Thyroid gland (tissue), 4 donors: Measurements from ENCODE around the gene FDXR. TPM values are rescaled to one million over a fixed set of nuclear protein-coding genes. Genes with fewer than 3 reads are reported as not detected.
"Not testable (repeated sequence)": the region's sequence is repeated elsewhere in the genome, so short reads cannot be mapped to it uniquely, and the experiment has no call there.

ENCODE experiments used
- DNase-seq, 2 donors: peaks; one replicate each; pipeline ENCODE4 v3.0.0-alpha.2; 2019
- H3K27ac ChIP-seq, 3 donors: fragments of 200-600 bp; sonication (generic); 1 replicate in 2 of 3; 2 replicates in 1 of 3; pipeline ENCODE4 v1.5.1; 2016 to 2019; ENCODE audit warnings: mild to moderate bottlenecking in 1 of 3, moderate library complexity in 1 of 3
- H3K27me3 ChIP-seq: fragments of 200-600 bp; sonication (generic); one replicate; pipeline ENCODE4 v1.5.1; 2019
- H3K36me3 ChIP-seq, 2 donors: fragments of 200-600 bp; sonication (generic); one replicate each; pipeline ENCODE4 v1.5.1; 2016 to 2019
- H3K4me1 ChIP-seq, 2 donors: fragments of 200-600 bp; sonication (generic); one replicate each; pipeline ENCODE4 v1.5.1; 2017 to 2019
- H3K4me3 ChIP-seq, 3 donors: fragments of 200-600 bp; sonication (generic); replicated peaks in 1 of 3; 1 replicate in 2 of 3; 2 replicates in 1 of 3; pipeline ENCODE4 v1.5.1; 2016; ENCODE audit warnings: mild to moderate bottlenecking in 1 of 3
- H3K9me3 ChIP-seq: fragments of 200-600 bp; sonication (generic); one replicate; pipeline ENCODE4 v1.5.1; 2017
- POLR2A ChIP-seq, 2 donors: fragments of 450-650 bp; IDR thresholded peaks; one replicate each; pipeline ENCODE4 v1.6.1; 2017; ENCODE audit warnings: antibody characterized with exemption in 2 of 2, mild to moderate bottlenecking in 2 of 2, moderate library complexity in 1 of 2
- WGBS, 2 donors: methylation state at CpG; one replicate each; pipeline ENCODE4 v1.1.5; 2017; 5-methylcytosine and 5-hydroxymethylcytosine counted together
- intact Hi-C: fragments of 100-400 bp; cut with DNase I; formaldehyde crosslinking; loops from one replicate; pipeline ENCODE4 v1.15.1; 2023
- total RNA-seq, 4 donors: library from RNA; depleted of rRNA; stranded (reverse); fragments of >200 nt; gene quantifications; one replicate each; pipeline ENCODE4 v1.2.3, GENCODE V29; 2016
- TF ChIP-seq, protein P1 (sequence below), 6 experiments: fragments of 200-600 bp in 3 of 6; fragments of 450-650 bp in 3 of 6; sonication (generic) in 3 of 6; IDR thresholded peaks; one replicate each; pipeline ENCODE4 v1.5.1; 2016 to 2019; ENCODE audit warnings: antibody characterized with exemption in 6 of 6, mild to moderate bottlenecking in 2 of 6, inconsistent platforms in 1 of 6, moderate library complexity in 1 of 6

Gene FDXR
- total RNA-seq, 4 donors from 2014 or later: 5.9 to 18.6 (median 10.2) TPM

DNA sequence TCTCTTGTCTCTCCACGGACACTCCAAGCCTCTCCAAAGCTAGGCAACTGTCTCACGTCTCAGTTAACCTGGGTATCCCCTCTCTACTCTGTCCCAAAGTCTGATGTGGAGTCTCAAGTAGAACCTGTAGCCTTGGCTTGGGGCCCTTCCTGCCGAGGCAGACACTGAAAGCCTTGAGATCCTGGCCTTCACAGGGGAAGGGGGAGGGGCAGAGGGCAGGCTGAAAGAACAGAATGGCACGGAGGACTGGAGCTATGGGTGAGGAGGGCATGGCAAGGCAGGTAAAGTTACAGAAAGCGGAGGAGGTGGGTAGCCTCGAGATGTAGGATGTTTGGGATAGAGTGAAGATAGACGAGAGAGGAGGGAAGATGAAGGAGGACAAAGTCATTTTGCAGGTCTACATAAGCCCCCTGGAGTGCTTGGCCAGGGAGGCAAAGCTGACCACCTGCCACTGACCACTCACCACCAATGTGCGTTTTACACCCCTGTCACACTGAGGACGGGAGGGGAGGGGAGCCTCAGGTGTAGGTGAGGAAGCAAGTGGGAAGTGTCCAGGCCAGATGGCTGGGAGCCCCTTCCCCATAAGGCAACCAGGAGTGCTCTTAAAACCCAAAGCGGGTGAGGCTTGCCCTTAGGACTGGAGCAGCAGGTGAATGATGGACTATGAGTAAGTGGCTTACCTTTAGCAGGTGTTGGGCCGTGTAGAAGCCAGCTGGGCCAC lies 1.3 kb downstream of the FDXR start:
- 87 to 88% methylated on average over 11 of the region's 11 CpGs for WGBS, 2 donors
- DNase-seq: no peak
- no peaks in the 10 kb centered on the region for H3K9me3 ChIP-seq
- no peak overlapping the region for H3K27ac ChIP-seq
- H3K27me3 ChIP-seq: no peaks in the 10 kb centered on the region
- TF ChIP-seq, protein P1, sequence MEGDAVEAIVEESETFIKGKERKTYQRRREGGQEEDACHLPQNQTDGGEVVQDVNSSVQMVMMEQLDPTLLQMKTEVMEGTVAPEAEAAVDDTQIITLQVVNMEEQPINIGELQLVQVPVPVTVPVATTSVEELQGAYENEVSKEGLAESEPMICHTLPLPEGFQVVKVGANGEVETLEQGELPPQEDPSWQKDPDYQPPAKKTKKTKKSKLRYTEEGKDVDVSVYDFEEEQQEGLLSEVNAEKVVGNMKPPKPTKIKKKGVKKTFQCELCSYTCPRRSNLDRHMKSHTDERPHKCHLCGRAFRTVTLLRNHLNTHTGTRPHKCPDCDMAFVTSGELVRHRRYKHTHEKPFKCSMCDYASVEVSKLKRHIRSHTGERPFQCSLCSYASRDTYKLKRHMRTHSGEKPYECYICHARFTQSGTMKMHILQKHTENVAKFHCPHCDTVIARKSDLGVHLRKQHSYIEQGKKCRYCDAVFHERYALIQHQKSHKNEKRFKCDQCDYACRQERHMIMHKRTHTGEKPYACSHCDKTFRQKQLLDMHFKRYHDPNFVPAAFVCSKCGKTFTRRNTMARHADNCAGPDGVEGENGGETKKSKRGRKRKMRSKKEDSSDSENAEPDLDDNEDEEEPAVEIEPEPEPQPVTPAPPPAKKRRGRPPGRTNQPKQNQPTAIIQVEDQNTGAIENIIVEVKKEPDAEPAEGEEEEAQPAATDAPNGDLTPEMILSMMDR (IDR thresholded peaks at IDR 0.05): no peak
- TF ChIP-seq POLR2A (IDR thresholded peaks at IDR 0.05): no peak
- H3K4me1 ChIP-seq: peaks cover 7 to 20% of the 10 kb centered on the region in 2 donors
- H3K4me3 ChIP-seq: no peak overlapping the region
- intact Hi-C loops: no loop called here
- no peaks in the 10 kb centered on the region for H3K36me3 ChIP-seq

DNA sequence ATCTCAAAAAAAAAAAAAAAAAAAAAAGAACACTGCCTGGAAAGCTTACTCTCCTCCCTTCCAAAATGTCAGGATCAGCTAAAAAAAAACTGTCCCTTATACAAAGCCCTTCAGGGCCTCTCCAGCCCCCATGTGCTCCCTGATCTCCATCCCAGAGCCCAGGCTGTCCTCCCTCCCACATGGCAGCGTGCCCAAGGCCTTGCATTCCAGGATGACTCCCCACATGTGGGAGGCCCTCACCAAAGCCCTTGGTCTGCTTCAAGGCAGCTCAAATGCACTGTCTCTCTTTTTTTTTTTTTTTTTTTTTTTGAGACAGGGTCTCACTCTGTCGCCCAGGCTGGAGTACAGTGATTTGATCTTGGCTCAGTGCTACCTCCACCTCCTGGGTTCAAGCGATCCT lies 2.3 kb downstream of the FDXR start:
- DNase-seq: peak; percentile 39 to 42
- H3K27me3 ChIP-seq: no peaks in the 10 kb centered on the region
- peaks cover 7 to 19% of the 10 kb centered on the region in 2 donors for H3K4me1 ChIP-seq
- no peaks in the 10 kb centered on the region for H3K9me3 ChIP-seq
- 79 to 91% methylated on average over 3 of the region's 3 CpGs for WGBS, 2 donors
- H3K36me3 ChIP-seq: no peaks in the 10 kb centered on the region
- H3K27ac ChIP-seq: no peak overlapping the region
- no peak overlapping the region for H3K4me3 ChIP-seq
- TF ChIP-seq, protein P1 (IDR thresholded peaks at IDR 0.05): no peak
- no peak for TF ChIP-seq POLR2A (IDR thresholded peaks at IDR 0.05)
- intact Hi-C loops: no loop called here

DNA sequence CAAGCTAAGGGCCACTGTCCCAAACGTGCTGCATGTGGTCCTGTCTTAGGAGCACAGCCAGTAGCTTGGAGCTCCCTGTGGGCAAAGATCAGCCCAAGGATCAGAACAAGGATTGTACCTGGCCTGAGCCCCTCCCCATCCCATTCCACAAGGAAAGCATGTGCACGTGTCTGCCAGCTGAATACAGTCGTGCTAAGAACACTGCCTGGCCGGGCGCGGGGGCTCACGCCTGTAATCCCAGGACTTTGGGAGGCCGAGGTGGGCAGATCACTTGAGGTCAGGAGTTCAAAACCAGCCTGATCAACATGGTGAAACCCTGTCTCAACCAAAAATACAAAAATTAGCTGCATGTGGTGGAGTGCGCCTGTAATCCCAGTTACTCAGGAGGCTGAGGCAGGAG lies 2.8 kb downstream of the FDXR start:
- H3K27me3 ChIP-seq, H3K36me3 ChIP-seq, intact Hi-C loops, H3K9me3 ChIP-seq, H3K27ac ChIP-seq, H3K4me3 ChIP-seq, DNase-seq: not testable (repeated sequence)
- 96 to 97% methylated on average over 7 to 9 of the region's 9 CpGs for WGBS, 2 donors
- H3K4me1 ChIP-seq: peaks cover 7 to 19% of the 10 kb centered on the region in 2 donors

GRCh38 chr17:74868908-74869255 lies 3.9 kb downstream of the FDXR start:
- 91 to 92% methylated on average over 6 of the region's 6 CpGs for WGBS, 2 donors
- intact Hi-C loops: no loop called here

GRCh38 chr17:74868251-74868907 lies 4.4 kb downstream of the FDXR start:
- intact Hi-C loops: no loop called here
- no peak for TF ChIP-seq POLR2A (IDR thresholded peaks at IDR 0.05)
- TF ChIP-seq, protein P1 (IDR thresholded peaks at IDR 0.05): no peak
- 80 to 86% methylated on average over 12 of the region's 12 CpGs for WGBS, 2 donors
- Histone ChIP-seq H3K27me3 (no peaks in the 10 kb centered on the region), H3K4me3 (no peak overlapping the region), H3K27ac (no peak overlapping the region), H3K36me3 (no peaks in the 10 kb centered on the region), H3K9me3 (no peaks in the 10 kb centered on the region), H3K4me1 (peaks cover 7 to 16% of the 10 kb centered on the region in 2 donors)
- no peak for DNase-seq

More at GRCh38 chr17:74868908-74869255, 3.9 kb downstream of the FDXR start:
- Histone ChIP-seq H3K27ac (no peak overlapping the region), H3K36me3 (no peaks in the 10 kb centered on the region), H3K9me3 (no peaks in the 10 kb centered on the region), H3K4me1 (peaks cover 7 to 18% of the 10 kb centered on the region in 2 donors), H3K27me3 (no peaks in the 10 kb centered on the region), H3K4me3 (no peak overlapping the region)
- DNase-seq: no peak
- TF ChIP-seq, protein P1 (IDR thresholded peaks at IDR 0.05): no peak
- TF ChIP-seq POLR2A (IDR thresholded peaks at IDR 0.05): no peak
